ENCODE data around the gene STARD3.

The STARD3 gene

DNA sequence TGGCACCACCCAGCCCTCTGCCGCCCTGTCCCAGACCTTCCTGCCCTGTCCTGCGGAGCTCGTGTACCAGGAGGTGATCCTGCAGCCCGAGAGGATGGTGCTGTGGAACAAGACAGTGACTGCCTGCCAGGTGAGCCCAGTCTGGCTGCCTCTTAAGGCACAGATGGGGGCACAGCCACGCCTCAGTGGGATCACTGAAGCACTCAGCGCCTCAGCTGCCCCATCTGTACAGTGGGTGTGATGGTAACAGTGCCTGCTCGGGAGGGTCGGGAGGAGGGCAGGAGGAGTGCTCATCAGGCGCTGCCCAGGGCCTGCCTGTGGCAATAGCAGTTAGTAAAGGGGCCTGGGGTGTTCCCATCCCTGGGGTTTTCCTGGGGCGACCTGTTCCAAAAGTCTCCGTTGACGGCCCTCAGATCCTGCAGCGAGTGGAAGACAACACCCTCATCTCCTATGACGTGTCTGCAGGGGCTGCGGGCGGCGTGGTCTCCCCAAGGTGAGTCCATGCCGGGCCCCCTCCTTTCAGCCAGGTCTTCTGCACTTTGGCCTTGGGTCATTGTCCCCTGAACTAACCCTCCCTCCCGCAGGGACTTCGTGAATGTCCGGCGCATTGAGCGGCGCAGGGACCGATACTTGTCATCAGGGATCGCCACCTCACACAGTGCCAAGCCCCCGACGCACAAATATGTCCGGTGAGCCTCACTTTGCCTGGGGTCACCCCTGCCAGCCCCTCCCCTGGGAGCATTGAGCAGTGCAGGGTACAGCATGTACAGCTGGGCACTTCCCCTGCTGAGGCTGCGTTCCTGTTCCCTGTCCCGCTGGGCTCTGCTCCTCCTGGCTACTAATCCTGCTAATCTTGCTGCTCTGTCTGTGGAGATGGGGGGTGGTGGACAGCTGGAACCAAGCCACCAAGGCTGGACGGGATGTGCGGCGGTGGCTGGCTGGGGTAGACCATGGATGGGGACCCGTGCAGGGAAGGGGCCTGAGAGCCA, 23.7 kb downstream of the STARD3 start:
- H3K27ac Mint-ChIP-seq, result no peak overlapping the region

DNA sequence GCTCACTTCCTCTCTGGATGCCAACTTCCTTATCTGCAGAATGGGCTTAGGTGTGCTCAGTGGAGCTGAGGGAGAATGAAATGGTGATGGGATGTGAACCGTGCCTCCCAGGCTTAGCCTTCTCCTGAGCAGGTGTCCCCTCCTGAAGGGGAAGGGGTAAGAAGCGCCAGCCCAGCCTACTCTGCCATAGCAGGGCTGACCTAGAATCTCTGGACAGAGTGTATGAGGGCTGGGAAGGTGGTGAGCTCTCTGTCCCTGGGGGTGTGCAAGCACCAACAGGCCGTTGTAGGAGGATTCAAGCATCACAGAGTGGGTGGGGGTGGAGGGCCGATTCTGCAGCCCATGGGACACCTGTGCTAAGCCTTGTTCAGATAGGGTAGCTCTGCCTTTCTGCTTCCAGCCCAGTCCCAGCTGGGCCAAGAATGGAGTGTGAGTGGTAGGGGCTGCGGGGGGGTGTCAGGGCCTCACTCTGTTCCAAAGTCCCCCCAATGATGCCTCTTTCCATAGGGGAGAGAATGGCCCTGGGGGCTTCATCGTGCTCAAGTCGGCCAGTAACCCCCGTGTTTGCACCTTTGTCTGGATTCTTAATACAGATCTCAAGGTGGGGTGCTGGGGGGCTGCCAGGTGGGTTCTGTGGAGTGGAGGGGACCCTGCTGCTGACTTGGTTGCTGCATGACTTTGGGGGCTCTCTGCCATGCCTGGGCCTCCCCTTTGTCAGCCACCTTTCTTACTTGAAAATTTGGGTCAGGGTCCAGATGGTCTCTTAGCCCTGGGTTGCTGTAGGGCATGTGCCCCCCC, 25.0 kb downstream of the STARD3 start:
- H3K27ac Mint-ChIP-seq, result no peak overlapping the region
- TF ChIP-seq, protein P1, sequence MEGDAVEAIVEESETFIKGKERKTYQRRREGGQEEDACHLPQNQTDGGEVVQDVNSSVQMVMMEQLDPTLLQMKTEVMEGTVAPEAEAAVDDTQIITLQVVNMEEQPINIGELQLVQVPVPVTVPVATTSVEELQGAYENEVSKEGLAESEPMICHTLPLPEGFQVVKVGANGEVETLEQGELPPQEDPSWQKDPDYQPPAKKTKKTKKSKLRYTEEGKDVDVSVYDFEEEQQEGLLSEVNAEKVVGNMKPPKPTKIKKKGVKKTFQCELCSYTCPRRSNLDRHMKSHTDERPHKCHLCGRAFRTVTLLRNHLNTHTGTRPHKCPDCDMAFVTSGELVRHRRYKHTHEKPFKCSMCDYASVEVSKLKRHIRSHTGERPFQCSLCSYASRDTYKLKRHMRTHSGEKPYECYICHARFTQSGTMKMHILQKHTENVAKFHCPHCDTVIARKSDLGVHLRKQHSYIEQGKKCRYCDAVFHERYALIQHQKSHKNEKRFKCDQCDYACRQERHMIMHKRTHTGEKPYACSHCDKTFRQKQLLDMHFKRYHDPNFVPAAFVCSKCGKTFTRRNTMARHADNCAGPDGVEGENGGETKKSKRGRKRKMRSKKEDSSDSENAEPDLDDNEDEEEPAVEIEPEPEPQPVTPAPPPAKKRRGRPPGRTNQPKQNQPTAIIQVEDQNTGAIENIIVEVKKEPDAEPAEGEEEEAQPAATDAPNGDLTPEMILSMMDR (IDR thresholded peaks at IDR 0.05), result no peak

More for the DNA sequence above, 23.7 kb downstream of the STARD3 start:
- Mint-ChIP-seq H3K36me3 (ENCODE audit: low read depth) (peaks cover under 1% of the 10 kb centered on the region), H3K9me3 (no peaks in the 10 kb centered on the region), H3K4me1 (peaks cover 15% of the 10 kb centered on the region), H3K4me3 (no peak overlapping the region), H3K27me3 (ENCODE audit: low read depth, poor library complexity) (peaks cover 2% of the 10 kb centered on the region)
- no peak for DNase-seq
- TF ChIP-seq, protein P1 (IDR thresholded peaks at IDR 0.05), result no peak

DNA sequence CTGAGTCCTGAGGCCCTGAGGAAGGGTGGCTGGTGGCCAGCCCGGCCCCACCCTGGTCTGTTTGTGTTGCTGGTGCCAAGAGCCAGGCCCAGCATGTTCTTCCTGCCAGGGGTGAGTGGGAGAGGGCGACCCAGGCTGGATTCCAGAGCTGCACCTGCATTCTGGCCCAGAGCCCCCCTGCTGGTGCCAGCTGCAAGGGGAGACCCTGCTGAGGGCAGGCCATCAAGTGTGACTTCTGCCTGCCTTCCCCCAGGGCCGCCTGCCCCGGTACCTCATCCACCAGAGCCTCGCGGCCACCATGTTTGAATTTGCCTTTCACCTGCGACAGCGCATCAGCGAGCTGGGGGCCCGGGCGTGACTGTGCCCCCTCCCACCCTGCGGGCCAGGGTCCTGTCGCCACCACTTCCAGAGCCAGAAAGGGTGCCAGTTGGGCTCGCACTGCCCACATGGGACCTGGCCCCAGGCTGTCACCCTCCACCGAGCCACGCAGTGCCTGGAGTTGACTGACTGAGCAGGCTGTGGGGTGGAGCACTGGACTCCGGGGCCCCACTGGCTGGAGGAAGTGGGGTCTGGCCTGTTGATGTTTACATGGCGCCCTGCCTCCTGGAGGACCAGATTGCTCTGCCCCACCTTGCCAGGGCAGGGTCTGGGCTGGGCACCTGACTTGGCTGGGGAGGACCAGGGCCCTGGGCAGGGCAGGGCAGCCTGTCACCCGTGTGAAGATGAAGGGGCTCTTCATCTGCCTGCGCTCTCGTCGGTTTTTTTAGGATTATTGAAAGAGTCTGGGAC, 25.8 kb downstream of the STARD3 start:
- Mint-ChIP-seq H3K4me3 (no peak overlapping the region), H3K27ac (no peak overlapping the region), H3K9me3 (no peaks in the 10 kb centered on the region), H3K4me1 (peaks cover 9% of the 10 kb centered on the region), H3K36me3 (ENCODE audit: low read depth) (no peaks in the 10 kb centered on the region), H3K27me3 (ENCODE audit: low read depth, poor library complexity) (peaks cover 22% of the 10 kb centered on the region)
- no peak for DNase-seq
- TF ChIP-seq, protein P1 (IDR thresholded peaks at IDR 0.05), result no peak

More for the DNA sequence above, 25.0 kb downstream of the STARD3 start:
- no peak overlapping the region for H3K4me3 Mint-ChIP-seq
- no peaks in the 10 kb centered on the region for H3K9me3 Mint-ChIP-seq
- H3K27me3 Mint-ChIP-seq (ENCODE audit: low read depth, poor library complexity), result peaks cover 14% of the 10 kb centered on the region
- DNase-seq, result no peak
- no peaks in the 10 kb centered on the region for H3K36me3 Mint-ChIP-seq (ENCODE audit: low read depth)
- peaks cover 10% of the 10 kb centered on the region for H3K4me1 Mint-ChIP-seq

DNA sequence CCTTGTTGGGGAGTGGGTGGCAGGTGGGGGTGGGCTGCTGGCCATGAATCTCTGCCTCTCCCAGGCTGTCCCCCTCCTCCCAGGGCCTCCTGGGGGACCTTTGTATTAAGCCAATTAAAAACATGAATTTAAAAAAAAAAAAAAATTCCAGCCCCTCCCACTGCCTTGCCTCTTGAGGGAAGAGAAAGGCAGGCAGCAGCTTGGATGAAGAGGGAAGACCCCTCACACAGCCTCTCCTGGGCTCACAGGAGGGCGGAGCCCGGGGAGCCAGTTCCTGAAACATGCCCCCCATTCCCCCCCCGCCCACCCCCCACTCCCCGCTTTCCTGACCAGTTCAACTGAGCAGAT, 26.4 kb downstream of the STARD3 start:
- Mint-ChIP-seq H3K4me3 (no peak overlapping the region), H3K4me1 (peaks cover 10% of the 10 kb centered on the region), H3K27ac (no peak overlapping the region), H3K9me3 (no peaks in the 10 kb centered on the region), H3K36me3 (ENCODE audit: low read depth) (no peaks in the 10 kb centered on the region), H3K27me3 (ENCODE audit: low read depth, poor library complexity) (peaks cover 27% of the 10 kb centered on the region)
- TF ChIP-seq, protein P1 (IDR thresholded peaks at IDR 0.05), result no peak
- DNase-seq, result no peak

DNA sequence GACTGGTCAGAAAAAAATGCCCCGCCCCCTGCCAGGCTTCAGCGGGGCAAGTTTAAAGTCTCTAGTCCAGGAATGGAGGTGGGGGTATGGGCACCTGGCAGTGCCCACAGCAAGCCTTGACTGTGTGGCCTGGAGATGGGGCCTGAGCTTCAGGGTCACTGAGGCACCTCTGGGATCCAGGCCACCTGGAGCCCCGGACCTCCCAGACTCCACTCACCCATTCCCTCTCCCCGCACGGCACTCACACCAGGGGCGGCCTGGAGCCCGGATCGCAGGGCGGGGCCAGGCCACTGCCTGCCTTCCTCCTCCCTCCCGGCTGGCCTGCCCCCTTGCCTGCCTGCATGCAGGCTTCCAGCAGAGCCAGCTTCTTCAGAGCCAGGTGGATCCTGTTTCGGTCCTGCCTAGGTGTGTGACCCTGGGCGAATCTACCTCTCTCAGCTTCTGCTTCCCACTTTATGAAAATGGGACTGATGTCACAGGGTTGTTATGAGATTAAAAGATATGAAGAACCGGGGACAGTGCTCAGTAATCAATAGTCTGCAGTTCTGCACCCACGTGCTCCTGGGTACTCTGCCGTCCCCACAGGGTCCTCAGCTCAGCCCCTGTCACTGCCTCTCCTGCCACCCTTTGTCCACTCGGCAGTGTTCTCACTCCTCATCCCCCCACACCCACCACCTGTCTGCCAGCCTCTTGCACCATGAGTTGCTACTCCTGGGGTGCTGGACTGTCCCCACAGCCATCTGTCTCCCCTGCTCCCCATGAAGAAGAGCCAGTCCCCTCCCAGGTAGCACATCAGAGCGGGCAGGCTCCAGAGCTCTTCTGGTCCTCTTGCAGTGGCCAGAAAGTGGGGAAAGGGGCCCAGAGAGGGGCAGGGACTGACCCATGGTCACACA, 27.0 kb downstream of the STARD3 start:
- no peak overlapping the region for H3K4me3 Mint-ChIP-seq
- DNase-seq, result peak; percentile 40
- peaks cover 16% of the 10 kb centered on the region for H3K4me1 Mint-ChIP-seq
- no peak overlapping the region for H3K27ac Mint-ChIP-seq
- TF ChIP-seq, protein P1 (IDR thresholded peaks at IDR 0.05), result no peak
- H3K36me3 Mint-ChIP-seq (ENCODE audit: low read depth), result no peaks in the 10 kb centered on the region
- H3K27me3 Mint-ChIP-seq (ENCODE audit: low read depth, poor library complexity), result peaks cover 33% of the 10 kb centered on the region
- H3K9me3 Mint-ChIP-seq, result no peaks in the 10 kb centered on the region
